HCT116 (cell line): ENCODE data around the gene CT47A1.

Experiments
- CEBPB ChIP-seq: IDR thresholded peaks from 2 replicates; pipeline ENCODE4 v1.6.1; 2012; ENCODE audit warnings: low read depth
- FOSL1 ChIP-seq: IDR thresholded peaks from 2 replicates; pipeline ENCODE4 v1.6.1; 2012; ENCODE audit warnings: low read depth
- POLR2A ChIP-seq: IDR thresholded peaks from 2 replicates; pipeline ENCODE4 v1.7.0; 2011; ENCODE audit warnings: borderline replicate concordance; ENCODE audit not compliant: insufficient read depth, insufficient read length; ENCODE audit errors: extremely low read depth
- TCF7L2 ChIP-seq: IDR thresholded peaks from 2 replicates; pipeline ENCODE4 v1.7.0; 2011; ENCODE audit warnings: borderline replicate concordance, inconsistent platforms; ENCODE audit not compliant: insufficient read depth, insufficient read length; ENCODE audit errors: extremely low read depth
- TF ChIP-seq, protein P1 (sequence below): IDR thresholded peaks from 2 replicates; pipeline ENCODE4 v1.6.1; 2011; ENCODE audit warnings: mild to moderate bottlenecking, low read length, moderate library complexity; ENCODE audit not compliant: insufficient replicate concordance; ENCODE audit errors: extremely low read depth
- TF ChIP-seq, protein P2 (sequence below), 3 experiments: fragments of 200-600 bp in 1 of 3; sonication (generic) in 1 of 3; IDR thresholded peaks in 2 of 3; conservative IDR thresholded peaks in 1 of 3; 2 replicates each; pipeline ENCODE4 v1.5.1; 2012 to 2017; ENCODE audit warnings: low read depth in 2 of 3, low read length in 2 of 3, antibody characterized with exemption in 1 of 3, borderline replicate concordance in 1 of 3, control low read depth in 1 of 3, mild to moderate bottlenecking in 1 of 3, mixed read lengths in 1 of 3, mixed run types in 1 of 3, moderate library complexity in 1 of 3; ENCODE audit not compliant: insufficient read depth in 1 of 3

DNA sequence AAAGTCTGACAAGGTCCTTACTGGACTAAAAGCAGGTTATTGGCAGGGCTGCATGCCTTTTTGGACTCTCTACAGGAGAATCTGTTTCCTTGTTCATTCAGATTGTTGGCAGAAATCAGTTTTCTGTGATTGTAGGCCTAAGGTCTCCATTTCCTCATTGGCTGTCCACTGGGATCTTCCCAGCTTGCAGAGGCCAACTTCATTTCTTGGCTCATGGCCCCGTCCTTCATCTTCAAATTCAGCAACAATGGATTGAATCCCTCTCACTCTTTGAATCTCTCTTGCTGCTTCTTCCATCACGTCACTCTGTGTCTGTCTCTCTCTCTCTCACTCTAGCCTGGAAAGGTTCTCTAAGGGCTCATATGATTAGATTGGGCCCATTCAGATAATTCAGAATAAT lies 47.0 kb upstream of the CT47A1 start:
- TF ChIP-seq, protein P1, sequence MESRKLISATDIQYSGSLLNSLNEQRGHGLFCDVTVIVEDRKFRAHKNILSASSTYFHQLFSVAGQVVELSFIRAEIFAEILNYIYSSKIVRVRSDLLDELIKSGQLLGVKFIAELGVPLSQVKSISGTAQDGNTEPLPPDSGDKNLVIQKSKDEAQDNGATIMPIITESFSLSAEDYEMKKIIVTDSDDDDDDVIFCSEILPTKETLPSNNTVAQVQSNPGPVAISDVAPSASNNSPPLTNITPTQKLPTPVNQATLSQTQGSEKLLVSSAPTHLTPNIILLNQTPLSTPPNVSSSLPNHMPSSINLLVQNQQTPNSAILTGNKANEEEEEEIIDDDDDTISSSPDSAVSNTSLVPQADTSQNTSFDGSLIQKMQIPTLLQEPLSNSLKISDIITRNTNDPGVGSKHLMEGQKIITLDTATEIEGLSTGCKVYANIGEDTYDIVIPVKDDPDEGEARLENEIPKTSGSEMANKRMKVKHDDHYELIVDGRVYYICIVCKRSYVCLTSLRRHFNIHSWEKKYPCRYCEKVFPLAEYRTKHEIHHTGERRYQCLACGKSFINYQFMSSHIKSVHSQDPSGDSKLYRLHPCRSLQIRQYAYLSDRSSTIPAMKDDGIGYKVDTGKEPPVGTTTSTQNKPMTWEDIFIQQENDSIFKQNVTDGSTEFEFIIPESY, result no peak
- TF ChIP-seq TCF7L2, result no peak
- TF ChIP-seq, protein P2, sequence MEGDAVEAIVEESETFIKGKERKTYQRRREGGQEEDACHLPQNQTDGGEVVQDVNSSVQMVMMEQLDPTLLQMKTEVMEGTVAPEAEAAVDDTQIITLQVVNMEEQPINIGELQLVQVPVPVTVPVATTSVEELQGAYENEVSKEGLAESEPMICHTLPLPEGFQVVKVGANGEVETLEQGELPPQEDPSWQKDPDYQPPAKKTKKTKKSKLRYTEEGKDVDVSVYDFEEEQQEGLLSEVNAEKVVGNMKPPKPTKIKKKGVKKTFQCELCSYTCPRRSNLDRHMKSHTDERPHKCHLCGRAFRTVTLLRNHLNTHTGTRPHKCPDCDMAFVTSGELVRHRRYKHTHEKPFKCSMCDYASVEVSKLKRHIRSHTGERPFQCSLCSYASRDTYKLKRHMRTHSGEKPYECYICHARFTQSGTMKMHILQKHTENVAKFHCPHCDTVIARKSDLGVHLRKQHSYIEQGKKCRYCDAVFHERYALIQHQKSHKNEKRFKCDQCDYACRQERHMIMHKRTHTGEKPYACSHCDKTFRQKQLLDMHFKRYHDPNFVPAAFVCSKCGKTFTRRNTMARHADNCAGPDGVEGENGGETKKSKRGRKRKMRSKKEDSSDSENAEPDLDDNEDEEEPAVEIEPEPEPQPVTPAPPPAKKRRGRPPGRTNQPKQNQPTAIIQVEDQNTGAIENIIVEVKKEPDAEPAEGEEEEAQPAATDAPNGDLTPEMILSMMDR (IDR thresholded peaks at IDR 0.05 in 2 of 3, conservative IDR thresholded peaks at IDR 0.05 in 1 of 3; ENCODE audit: borderline replicate concordance in 1 of 3, insufficient read depth in 1 of 3, low read depth in 2 of 3, low read length in 2 of 3), result no peak
- no peak for TF ChIP-seq FOSL1
- no peak for TF ChIP-seq POLR2A
- no peak for TF ChIP-seq CEBPB
